Pons (tissue), 1 donor: ENCODE measurements around the gene CD52.

Experiments used
- DNase-seq: peaks from one replicate; pipeline ENCODE4 v3.0.0-alpha.2; 2016; ENCODE audit warnings: low spot score

Gene CD52

GRCh38 chr1:26335774-26336476 lies 18.2 kb downstream of the CD52 start:
- DNase-seq: no peak

GRCh38 chr1:26336477-26337205 lies 18.9 kb downstream of the CD52 start:
- DNase-seq: no peak

- DNase-seq: no peak
Measured at GRCh38 chr1:26337206-26337535, 19.4 kb downstream of the CD52 start.

- DNase-seq: no peak
Measured at GRCh38 chr1:26337625-26338024, 19.9 kb downstream of the CD52 start.

- DNase-seq: no peak
Measured at GRCh38 chr1:26338670-26339069, 20.9 kb downstream of the CD52 start.

GRCh38 chr1:26340047-26340481 lies 22.3 kb downstream of the CD52 start:
- DNase-seq: no peak

GRCh38 chr1:26344147-26344920 lies 26.6 kb downstream of the CD52 start:
- DNase-seq: no peak

GRCh38 chr1:26345718-26346117 lies 28.0 kb downstream of the CD52 start:
- DNase-seq: no peak

GRCh38 chr1:26346274-26347033 lies 28.7 kb downstream of the CD52 start:
- no peak for DNase-seq

- no peak for DNase-seq
Measured at GRCh38 chr1:26349188-26349876, 31.6 kb downstream of the CD52 start.

GRCh38 chr1:26349877-26350244 lies 32.1 kb downstream of the CD52 start:
- no peak for DNase-seq

- no peak for DNase-seq
Measured at GRCh38 chr1:26350343-26350700, 32.6 kb downstream of the CD52 start.

- no peak for DNase-seq
Measured at GRCh38 chr1:26350701-26351589, 33.2 kb downstream of the CD52 start.

GRCh38 chr1:26351590-26352337 lies 34.0 kb downstream of the CD52 start:
- DNase-seq: no peak

GRCh38 chr1:26352338-26352679 lies 34.6 kb downstream of the CD52 start:
- DNase-seq: no peak

GRCh38 chr1:26353210-26353859 lies 35.6 kb downstream of the CD52 start:
- no peak for DNase-seq

- DNase-seq: no peak
Measured at GRCh38 chr1:26353976-26354820, 36.4 kb downstream of the CD52 start, which contains the start of gene CRYBG2. CRYBG2 (minus strand) TSS chr1:26354130; CDS start chr1:26346657, 7,473 bp downstream.

GRCh38 chr1:26354972-26355371 lies 37.2 kb downstream of the CD52 start:
- DNase-seq: no peak

- DNase-seq: no peak
Measured at GRCh38 chr1:26356106-26356505, 38.3 kb downstream of the CD52 start.
